HG02678 (cell line): ENCODE data around the gene PIP5K1C.
"Not testable (repeated sequence)": the region's sequence is repeated elsewhere in the genome, so short reads cannot be mapped to it uniquely, and the experiment has no call there.

Experiments used
- ATAC-seq: cut with Tn5 transposase; IDR thresholded peaks from one replicate; pipeline ENCODE4 v1.9.1; 2021; ENCODE audit warnings: mild to moderate bottlenecking, moderate library complexity; ENCODE audit not compliant: unreplicated experiment

The PIP5K1C gene

GRCh38 chr19:3661284-3662238 lies 38.7 kb downstream of the PIP5K1C start:
- ATAC-seq: no peak

DNA sequence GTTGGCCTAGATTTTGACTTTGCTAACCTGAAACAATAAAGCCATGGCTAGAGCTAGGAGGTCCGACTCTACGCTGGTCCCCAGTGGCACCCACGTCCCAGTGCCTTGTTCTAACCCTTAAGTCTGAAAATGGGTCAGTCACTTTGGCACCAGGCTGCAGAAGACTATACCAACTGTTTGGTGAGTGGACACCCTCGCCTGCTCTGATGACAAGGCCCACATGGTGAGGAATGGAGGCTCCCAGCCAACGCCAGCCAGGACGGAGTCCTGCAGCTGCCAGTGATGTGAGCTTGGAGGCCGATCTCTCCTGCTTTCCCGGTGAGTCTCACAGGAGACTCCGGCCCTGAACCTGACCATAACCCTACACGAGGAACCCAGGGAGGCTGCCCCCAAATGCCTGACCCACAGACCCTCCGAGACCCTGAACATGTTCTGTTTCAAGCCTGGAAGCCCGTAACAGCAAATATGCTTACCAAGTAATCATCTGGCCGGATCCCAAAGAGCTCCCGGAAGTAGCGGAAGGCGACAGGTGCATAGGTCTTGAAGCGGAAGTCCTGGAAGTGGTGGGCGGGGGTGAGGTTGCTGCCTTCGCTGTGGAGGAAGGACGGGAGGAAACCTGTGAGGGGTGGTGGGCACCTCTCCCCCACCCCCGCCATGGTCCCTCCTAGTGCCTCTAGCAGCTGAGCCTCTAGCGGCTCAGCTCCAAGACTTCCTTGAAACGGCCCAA lies 39.6 kb downstream of the PIP5K1C start:
- ATAC-seq: no peak

DNA sequence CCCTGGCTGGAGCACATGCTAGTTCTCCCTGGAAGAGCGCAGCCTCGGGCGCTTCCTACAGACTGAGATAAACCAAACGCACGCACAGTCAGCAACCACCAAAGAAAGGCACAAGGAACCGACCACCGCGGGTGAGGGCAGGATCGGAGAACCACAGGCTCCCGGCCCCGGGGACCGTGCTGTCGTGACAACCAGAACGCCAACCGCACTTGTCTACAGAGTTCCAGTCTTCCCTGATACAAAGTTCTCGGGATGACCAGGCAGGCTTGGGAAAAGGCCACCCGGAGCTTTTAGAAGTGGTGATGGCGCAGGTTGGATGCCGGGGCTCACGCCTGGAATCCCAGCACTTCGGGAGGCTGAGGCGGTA lies 40.5 kb downstream of the PIP5K1C start:
- ATAC-seq: no peak

- ATAC-seq: no peak
Observed at GRCh38 chr19:3658870-3659745, 41.2 kb downstream of the PIP5K1C start.

- ATAC-seq: no peak
Observed at GRCh38 chr19:3658004-3658869, 42.0 kb downstream of the PIP5K1C start.

GRCh38 chr19:3657395-3657769 lies 42.9 kb downstream of the PIP5K1C start:
- ATAC-seq: no peak

GRCh38 chr19:3656747-3657394 lies 43.4 kb downstream of the PIP5K1C start:
- ATAC-seq: no peak

DNA sequence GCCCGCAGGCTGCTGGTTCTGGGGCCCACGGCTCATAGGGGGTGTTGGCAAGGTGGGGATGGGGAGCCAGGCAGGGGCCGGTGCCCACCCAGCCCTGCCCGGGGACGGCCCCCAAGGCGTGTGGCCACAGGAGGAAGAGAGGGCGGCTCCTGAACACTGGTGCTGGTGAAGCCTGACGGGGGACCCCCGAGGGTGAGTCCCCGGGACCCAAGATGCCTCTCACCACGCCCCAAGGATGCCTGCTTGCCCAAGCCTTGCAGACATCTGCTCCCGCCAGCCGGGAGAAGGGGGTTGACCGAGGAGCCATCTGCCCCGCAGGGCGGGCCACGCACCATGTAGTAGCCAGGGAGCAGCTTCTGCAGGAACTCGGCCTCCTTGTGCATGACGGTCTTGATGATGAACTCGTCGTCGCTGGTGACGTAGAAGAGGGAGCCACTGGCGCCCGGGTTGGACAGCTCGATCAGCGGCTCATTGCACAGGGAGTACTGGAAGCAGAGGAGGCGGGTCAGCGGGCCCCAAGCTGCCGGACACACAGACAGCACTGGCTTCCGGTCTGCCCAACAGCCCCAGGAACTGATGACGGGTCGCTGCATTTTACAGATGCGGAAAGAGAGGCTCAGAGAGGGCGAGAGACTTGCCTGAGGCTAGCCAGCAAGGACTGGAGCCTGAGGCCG lies 44.1 kb downstream of the PIP5K1C start:
- ATAC-seq: no peak

- no peak for ATAC-seq
Observed at GRCh38 chr19:3655402-3656072, 44.7 kb downstream of the PIP5K1C start.

- no peak for ATAC-seq
Observed at GRCh38 chr19:3653865-3654513, 46.3 kb downstream of the PIP5K1C start.

DNA sequence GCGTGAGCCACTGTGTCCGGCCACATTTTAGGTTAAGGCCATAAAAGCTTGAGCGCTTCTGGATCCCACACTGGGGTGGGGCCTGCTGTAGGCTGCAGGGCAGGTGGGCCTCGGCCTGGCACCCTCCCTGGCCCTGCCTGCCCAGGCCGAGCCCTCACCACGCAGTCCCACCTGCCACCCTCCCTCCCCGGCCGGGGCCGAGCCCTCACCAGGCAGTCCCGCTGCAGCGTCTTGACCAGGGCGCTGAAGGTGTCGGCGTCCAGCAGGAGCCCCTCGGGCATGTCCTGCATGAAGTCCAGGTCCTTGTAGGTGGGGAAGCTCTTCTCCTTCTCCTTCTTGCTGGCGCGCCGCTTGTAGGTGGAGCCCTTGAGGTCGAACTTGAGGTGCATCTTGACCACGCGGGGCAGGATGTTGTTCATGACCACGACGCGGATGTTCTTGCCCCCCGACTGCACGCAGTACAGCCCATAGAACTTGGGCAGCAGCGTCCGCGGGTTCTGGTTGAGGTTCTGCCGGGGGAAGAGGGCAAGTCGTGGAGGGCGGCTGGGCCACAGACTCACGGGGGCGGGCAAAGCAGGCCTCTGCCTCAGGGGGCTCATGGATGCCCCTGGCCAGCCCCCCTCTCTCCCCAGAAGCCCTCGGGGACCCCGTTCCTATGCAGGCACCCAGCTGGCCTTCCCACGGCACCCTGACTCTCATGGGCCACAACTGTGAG lies 47.0 kb downstream of the PIP5K1C start:
- ATAC-seq: no peak

DNA sequence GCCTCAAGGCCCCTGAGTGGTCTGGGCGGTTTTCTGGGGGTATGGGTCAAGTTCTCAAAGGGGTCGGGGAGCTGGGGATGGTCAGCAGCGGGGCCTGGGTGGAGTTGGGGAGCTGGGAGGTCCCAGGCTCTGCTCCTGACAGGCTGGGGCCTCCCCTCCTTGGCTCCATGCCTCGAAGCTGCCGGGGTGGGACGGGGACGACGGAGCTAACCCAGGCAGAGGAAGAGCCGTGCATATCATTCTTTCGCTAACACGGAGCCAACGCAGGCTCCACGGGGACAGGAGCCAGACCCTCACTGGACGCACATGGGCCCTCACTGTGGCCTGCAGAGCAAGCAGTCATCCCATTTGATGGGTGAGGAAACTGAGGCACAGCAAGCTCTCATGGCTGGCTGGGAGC lies 47.8 kb downstream of the PIP5K1C start:
- no peak for ATAC-seq

DNA sequence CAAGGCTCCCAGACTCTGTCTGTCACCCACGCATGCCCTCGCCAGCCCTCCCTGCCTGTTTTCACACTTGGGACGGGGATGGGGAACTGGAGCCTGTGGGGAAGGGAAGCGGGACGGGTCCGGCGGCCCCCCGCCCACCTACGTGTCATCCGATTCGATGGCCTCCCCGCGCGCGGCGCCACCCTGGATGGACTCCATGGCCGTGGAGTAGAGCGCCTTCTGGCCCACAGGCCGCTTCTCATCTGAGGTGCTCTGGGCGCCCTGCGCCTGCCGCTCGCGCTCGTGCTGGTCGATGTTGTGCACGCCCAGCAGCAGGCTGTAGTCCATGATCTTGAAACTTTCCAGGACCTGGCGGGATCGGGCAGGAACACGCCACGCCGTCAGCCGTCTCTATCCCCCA lies 48.6 kb downstream of the PIP5K1C start:
- no peak for ATAC-seq

GRCh38 chr19:3649888-3650287 lies 50.4 kb downstream of the PIP5K1C start:
- ATAC-seq: no peak

GRCh38 chr19:3648037-3648905 lies 52.0 kb downstream of the PIP5K1C start:
- no peak for ATAC-seq

DNA sequence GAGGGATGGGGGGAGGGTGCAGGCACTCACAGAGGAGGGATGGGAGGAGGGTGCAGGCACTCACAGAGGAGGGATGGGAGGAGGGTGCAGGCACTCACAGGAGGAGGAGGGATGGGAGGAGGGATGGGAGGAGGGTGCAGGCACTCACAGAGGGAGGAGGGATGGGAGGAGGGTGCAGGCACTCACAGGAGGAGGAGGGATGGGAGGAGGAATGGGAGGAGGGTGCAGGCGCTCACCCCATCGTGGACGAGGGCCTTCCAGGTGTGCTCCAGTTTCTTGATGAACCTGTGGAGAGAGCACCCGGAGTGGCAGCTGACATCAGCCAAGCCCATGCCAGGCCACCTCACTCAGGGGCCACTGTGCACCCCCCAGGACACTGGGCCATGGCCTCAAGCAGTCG lies 53.2 kb downstream of the PIP5K1C start:
- not testable (repeated sequence) for ATAC-seq
